GM12865 (cell line): ENCODE measurements around the gene APP.
"Not testable (repeated sequence)": the region's sequence is repeated elsewhere in the genome, so short reads cannot be mapped to it uniquely, and the experiment has no call there.

Source experiments
- DNase-seq: peaks from one replicate; pipeline ENCODE4 v3.0.0; 2010; ENCODE audit warnings: low read depth
- H3K4me3 ChIP-seq: 2 replicates; pipeline ENCODE4 v1.5.1; 2011; ENCODE audit warnings: mild to moderate bottlenecking, low read depth, low read length, control low read depth
- CTCF ChIP-seq: IDR thresholded peaks from 2 replicates; pipeline ENCODE4 v1.5.1; 2011; ENCODE audit warnings: low read length, control low read depth, low read depth, inconsistent platforms; ENCODE audit not compliant: insufficient read depth; ENCODE audit errors: missing control alignments

APP gene

GRCh38 chr21:26085882-26086281 lies 84.7 kb downstream of the APP start:
- DNase-seq, result no peak
- H3K4me3 ChIP-seq, result no peak overlapping the region
- no peak for TF ChIP-seq CTCF

DNA sequence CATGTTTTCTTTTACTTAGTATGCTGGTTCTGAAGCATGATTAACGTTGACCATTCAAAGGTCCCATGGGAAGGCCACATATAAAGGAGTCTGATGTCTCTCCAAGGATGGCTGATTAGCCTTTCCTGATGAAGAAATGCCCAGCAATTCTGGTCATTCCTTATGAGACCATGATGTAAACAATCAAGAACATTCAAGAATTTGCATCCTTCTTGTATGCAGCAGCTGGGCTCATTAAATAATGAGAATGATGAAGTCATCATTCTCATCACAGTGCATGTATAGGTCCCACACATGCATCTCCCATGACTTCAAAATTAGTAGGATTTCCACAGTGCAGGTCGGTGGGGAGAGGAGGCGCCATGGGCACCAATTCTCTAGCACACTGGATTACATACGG lies 85.4 kb downstream of the APP start:
- DNase-seq, result no peak
- TF ChIP-seq CTCF, result no peak
- no peak overlapping the region for H3K4me3 ChIP-seq

GRCh38 chr21:26082549-26082948 lies 88.0 kb downstream of the APP start:
- TF ChIP-seq CTCF, result no peak
- no peak overlapping the region for H3K4me3 ChIP-seq
- DNase-seq, result no peak

DNA sequence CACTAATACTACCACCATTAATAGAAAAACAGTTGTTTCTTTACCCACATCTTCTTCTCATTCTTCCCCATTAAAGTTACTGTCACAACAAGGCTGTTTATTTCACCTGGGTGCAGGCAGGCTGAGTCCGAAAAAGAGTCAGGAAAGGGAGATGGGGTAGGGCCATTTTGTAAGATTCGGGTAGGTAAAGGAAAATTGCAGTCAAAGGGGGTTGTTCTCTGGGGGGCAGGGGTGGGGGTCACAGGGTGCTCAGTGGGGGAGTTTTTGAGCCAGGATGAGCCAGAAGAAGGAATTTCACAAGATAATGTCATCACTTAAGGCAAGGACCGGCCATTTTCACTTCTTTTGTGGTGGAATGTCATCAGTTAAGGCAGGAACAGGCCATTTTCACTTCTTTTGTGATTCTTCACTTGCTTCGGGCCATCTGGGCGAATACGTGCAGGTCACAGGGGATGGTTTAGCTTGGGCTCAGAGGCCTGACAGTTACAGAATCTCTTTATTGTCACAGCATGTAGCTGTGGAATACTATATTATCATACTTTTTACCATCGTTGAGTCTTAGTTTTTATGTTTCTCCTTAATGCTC lies 89.3 kb downstream of the APP start:
- not testable (repeated sequence) for DNase-seq, H3K4me3 ChIP-seq

DNA sequence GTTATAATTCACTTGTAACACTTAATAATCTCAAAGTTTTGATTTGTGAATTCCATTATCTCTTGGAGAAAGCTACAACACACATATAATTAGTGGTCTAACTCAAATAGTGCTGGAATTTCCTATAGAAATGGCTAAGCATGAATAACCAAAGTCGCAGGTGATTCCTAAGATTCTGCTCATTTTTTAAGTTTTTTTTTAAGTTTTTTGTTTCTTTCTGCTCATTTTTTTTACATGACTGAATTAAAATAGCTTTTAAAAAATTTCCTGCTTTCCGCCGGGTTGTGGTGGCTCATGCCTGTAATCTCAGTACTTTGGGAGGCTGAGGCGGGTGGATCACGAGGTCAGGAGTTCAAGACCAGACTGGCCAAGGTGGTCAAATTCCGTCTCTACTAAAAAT lies 90.4 kb downstream of the APP start:
- no peak for TF ChIP-seq CTCF
- no peak for DNase-seq

DNA sequence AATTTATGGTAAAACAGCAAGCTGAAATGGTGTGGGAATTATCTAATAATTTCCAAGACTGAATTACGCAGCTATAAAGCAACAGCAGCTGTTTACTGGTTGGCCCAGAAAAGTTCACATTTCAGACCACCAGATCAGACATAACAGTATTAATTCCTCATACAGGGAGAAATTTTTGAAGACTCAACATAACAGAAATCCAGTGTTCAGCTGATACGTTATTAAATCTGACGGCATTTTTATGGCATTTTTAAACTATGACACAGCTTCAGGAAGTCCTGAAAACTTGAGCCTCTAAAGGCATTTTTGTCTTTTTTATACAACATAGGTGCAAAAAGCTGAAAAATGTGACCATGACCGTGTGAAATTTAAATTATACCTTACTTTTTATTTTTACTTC lies 91.2 kb downstream of the APP start:
- H3K4me3 ChIP-seq, result no peak overlapping the region
- DNase-seq, result no peak
- TF ChIP-seq CTCF, result no peak

More for the DNA sequence above, 90.4 kb downstream of the APP start:
- H3K4me3 ChIP-seq, result no peak overlapping the region

DNA sequence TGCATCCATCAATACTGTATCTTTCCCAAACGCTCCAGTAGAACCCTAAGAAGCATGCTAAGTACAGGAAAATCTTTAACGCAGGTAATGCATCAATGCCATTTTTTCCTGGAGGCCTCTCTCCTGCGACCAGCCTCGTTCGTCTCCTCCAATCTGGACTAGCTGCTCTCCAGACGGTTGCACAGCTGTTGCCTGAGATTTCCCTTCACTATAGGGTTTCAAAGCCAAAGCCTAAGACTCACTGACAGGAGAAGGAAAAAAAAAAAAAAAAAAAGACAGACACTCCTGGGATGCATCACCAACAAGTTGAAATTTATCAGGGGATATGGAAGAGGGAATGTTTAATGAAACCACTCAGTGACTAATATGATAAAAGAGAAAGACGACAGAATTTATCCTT lies 93.0 kb downstream of the APP start:
- TF ChIP-seq CTCF, result no peak
- no peak for DNase-seq
- no peak overlapping the region for H3K4me3 ChIP-seq
